Measurements from ENCODE around the gene CWC15. TPM values are rescaled to one million over a fixed set of nuclear protein-coding genes. Genes with fewer than 3 reads are reported as not detected.
"Not testable (repeated sequence)": the region's sequence is repeated elsewhere in the genome, so short reads cannot be mapped to it uniquely, and the experiment has no call there.

CWC15 gene
- total RNA-seq, 2 donors from 2014 or later = 19.2 to 38.6 TPM

GRCh38 chr11:94934362-94934761 lies 39.0 kb downstream of the CWC15 start:
- TF ChIP-seq CTCF (IDR thresholded peaks at IDR 0.05) (no peak), POLR2A (IDR thresholded peaks at IDR 0.05) (no peak)
- Histone ChIP-seq H3K27ac (peak overlapping the region in 2 of 4 donors; percentile 20 to 27), H3K9me3 (no peaks in the 10 kb centered on the region), H3K36me3 (replicated peaks in 1 of 2; ENCODE audit: insufficient read depth in 1 of 2, low read depth in 2 of 2) (no peaks in the 10 kb centered on the region), H3K4me1 (no peaks in the 10 kb centered on the region), H3K27me3 (no peaks in the 10 kb centered on the region), H3K4me3 (no peak overlapping the region)
- intact Hi-C loops (cut with DNase I) = no loop called here
- WGBS, 2 donors = 79 to 86% methylated on average over 4 of the region's 4 CpGs
- ATAC-seq (no peak), DNase-seq (no peak)

GRCh38 chr11:94933223-94934130 lies 39.9 kb downstream of the CWC15 start:
- Histone ChIP-seq H3K4me1 (no peaks in the 10 kb centered on the region), H3K4me3 (no peak overlapping the region), H3K9me3 (no peaks in the 10 kb centered on the region), H3K27ac (peak overlapping the region in 1 of 4 donors; percentile 40), H3K36me3 (replicated peaks in 1 of 2; ENCODE audit: insufficient read depth in 1 of 2, low read depth in 2 of 2) (no peaks in the 10 kb centered on the region), H3K27me3 (no peaks in the 10 kb centered on the region)
- TF ChIP-seq CTCF (IDR thresholded peaks at IDR 0.05) (no peak), POLR2A (IDR thresholded peaks at IDR 0.05) (no peak)
- intact Hi-C loops (cut with DNase I) = no loop called here
- WGBS, 2 donors = 57 to 68% methylated on average over 5 of the region's 5 CpGs
- DNase-seq (peak in 2 of 4 donors; percentile 16 to 48), ATAC-seq (peak; percentile 51)

GRCh38 chr11:94932503-94932902 lies 40.9 kb downstream of the CWC15 start:
- no peaks in the 10 kb centered on the region for H3K27me3 ChIP-seq
- DNase-seq (no peak), ATAC-seq (no peak)
- no peaks in the 10 kb centered on the region for H3K4me1 ChIP-seq
- TF ChIP-seq POLR2A (IDR thresholded peaks at IDR 0.05) = no peak
- no peak for TF ChIP-seq CTCF (IDR thresholded peaks at IDR 0.05)
- no peak overlapping the region for H3K4me3 ChIP-seq
- H3K36me3 ChIP-seq (replicated peaks in 1 of 2; ENCODE audit: insufficient read depth in 1 of 2, low read depth in 2 of 2) = no peaks in the 10 kb centered on the region
- no peaks in the 10 kb centered on the region for H3K9me3 ChIP-seq
- 95 to 97% methylated on average over 5 of the region's 5 CpGs for WGBS, 2 donors
- no peak overlapping the region for H3K27ac ChIP-seq
- intact Hi-C loops (cut with DNase I) = no loop called here

GRCh38 chr11:94932072-94932471 lies 41.3 kb downstream of the CWC15 start:
- H3K36me3 ChIP-seq (replicated peaks in 1 of 2; ENCODE audit: insufficient read depth in 1 of 2, low read depth in 2 of 2); H3K9me3 ChIP-seq; H3K4me3 ChIP-seq; H3K4me1 ChIP-seq; intact Hi-C loops (cut with DNase I); H3K27ac ChIP-seq; ATAC-seq; DNase-seq; H3K27me3 ChIP-seq: not testable (repeated sequence)

GRCh38 chr11:94928117-94928990 lies 45.0 kb downstream of the CWC15 start:
- Histone ChIP-seq H3K36me3 (replicated peaks in 1 of 2; ENCODE audit: insufficient read depth in 1 of 2, low read depth in 2 of 2) (no peaks in the 10 kb centered on the region), H3K9me3 (no peaks in the 10 kb centered on the region), H3K27me3 (no peaks in the 10 kb centered on the region), H3K4me1 (peaks cover 13% of the 10 kb centered on the region), H3K4me3 (no peak overlapping the region), H3K27ac (peak overlapping the region in 2 of 4 donors; percentile 51 to 62)
- intact Hi-C loops (cut with DNase I) = no loop called here
- ATAC-seq (no peak), DNase-seq (no peak)
- TF ChIP-seq CTCF (IDR thresholded peaks at IDR 0.05) = no peak
- WGBS, 2 donors = 83 to 100% methylated on average over 1 of the region's 1 CpG

All from body of pancreas (tissue), 4 donors.